SK-N-SH (cell line): Measurements from ENCODE around the gene LY6G5C. TPM values are rescaled to one million over a fixed set of nuclear protein-coding genes. Genes with fewer than 3 reads are reported as not detected.

Experiments
- CTCF ChIA-PET: fragments of 300-600, 350-600 bp; formaldehyde crosslinking; extraction: SDS; loops from one replicate; lab custom pipeline; 2021; lab: Yijun Ruan, JAX
- POLR2A ChIA-PET: fragments of 350-600 bp; sonication (Branson Sonifier 250); formaldehyde crosslinking; extraction: SDS; loops from one replicate; lab custom pipeline; 2020; ENCODE audit warnings: antibody characterized with exemption, inconsistent platforms; lab: Yijun Ruan, JAX
- DNase-seq: peaks from one replicate; pipeline ENCODE4 v3.0.0; 2012
- H2AFZ ChIP-seq: fragments of 200-600 bp; sonication (generic); 2 replicates; pipeline ENCODE4 v1.8.1; 2016; ENCODE audit warnings: antibody characterized with exemption, mild to moderate bottlenecking, low read depth
- H3F3A ChIP-seq: fragments of 200-600 bp; sonication (generic); replicated peaks from 2 replicates; pipeline ENCODE3; 2016; ENCODE audit warnings: antibody characterized with exemption, mild to moderate bottlenecking; ENCODE audit not compliant: insufficient read depth
- H3K27ac ChIP-seq, 2 experiments: fragments of 200-500 bp in 1 of 2; fragments of 200-600 bp in 1 of 2; sonication (Bioruptor generic) in 1 of 2; sonication (generic), shearing (Covaris generic) in 1 of 2; 2 replicates each; pipeline versions ENCODE4 v1.5.1 to v1.6.1; 2014 to 2016; ENCODE audit warnings: low read depth in 2 of 2, inconsistent platforms in 1 of 2, low read length in 1 of 2, mild to moderate bottlenecking in 1 of 2, mixed read lengths in 1 of 2
- H3K27me3 ChIP-seq: fragments of 200-600 bp; sonication (generic), shearing (Covaris generic); 2 replicates; pipeline ENCODE4 v1.6.1; 2016; ENCODE audit warnings: mixed run types; ENCODE audit not compliant: insufficient read depth
- H3K36me3 ChIP-seq, 2 experiments: fragments of 200-500 bp in 1 of 2; fragments of 200-600 bp in 1 of 2; sonication (Bioruptor generic) in 1 of 2; sonication (generic) in 1 of 2; replicated peaks in 1 of 2; 2 replicates each; pipeline versions ENCODE3 to v1.5.1; 2014 to 2016; ENCODE audit warnings: low read length in 1 of 2, mild to moderate bottlenecking in 1 of 2; ENCODE audit not compliant: insufficient read depth in 2 of 2, control insufficient read depth in 1 of 2
- H3K4me1 ChIP-seq, 2 experiments: fragments of 200-500 bp in 1 of 2; fragments of 200-600 bp in 1 of 2; sonication (Bioruptor generic) in 1 of 2; sonication (generic), shearing (Covaris generic) in 1 of 2; 2 replicates each; pipeline versions ENCODE4 v1.5.1 to v1.6.1; 2014 to 2016; ENCODE audit warnings: low read depth in 1 of 2, low read length in 1 of 2, mixed run types in 1 of 2; ENCODE audit not compliant: insufficient read depth in 2 of 2, control insufficient read depth in 1 of 2
- H3K4me2 ChIP-seq: fragments of 200-600 bp; sonication (generic), shearing (Covaris generic); 2 replicates; pipeline ENCODE4 v1.6.1; 2017; ENCODE audit warnings: mixed run types
- H3K4me3 ChIP-seq, 2 experiments: fragments of 200-500 bp in 1 of 2; fragments of 200-600 bp in 1 of 2; sonication (Bioruptor generic) in 1 of 2; sonication (generic), shearing (Covaris generic) in 1 of 2; 2 replicates each; pipeline versions ENCODE4 v1.5.1 to v1.8.1; 2014 to 2016; ENCODE audit warnings: low read depth in 2 of 2, inconsistent platforms in 1 of 2, low read length in 1 of 2, mild to moderate bottlenecking in 1 of 2, mixed read lengths in 1 of 2, moderate library complexity in 1 of 2
- H3K79me2 ChIP-seq: fragments of 200-600 bp; sonication (generic); 2 replicates; pipeline ENCODE4 v1.8.1; 2017; ENCODE audit warnings: mild to moderate bottlenecking; ENCODE audit not compliant: insufficient read depth
- H3K9ac ChIP-seq: fragments of 200-600 bp; sonication (generic); 2 replicates; pipeline ENCODE4 v1.6.1; 2017; ENCODE audit warnings: mixed run types
- H3K9me2 ChIP-seq: fragments of 200-600 bp; sonication (generic); 2 replicates; pipeline ENCODE4 v1.6.1; 2017; ENCODE audit warnings: mixed run types
- H3K9me3 ChIP-seq: fragments of 200-600 bp; sonication (generic); 2 replicates; pipeline ENCODE4 v1.6.1; 2017; ENCODE audit warnings: mixed run types, mild to moderate bottlenecking, moderate library complexity
- H4K20me1 ChIP-seq: fragments of 200-600 bp; sonication (generic); 2 replicates; pipeline ENCODE4 v1.6.1; 2017; ENCODE audit warnings: mild to moderate bottlenecking, mixed run types; ENCODE audit not compliant: insufficient read depth
- CHD2 ChIP-seq: fragments of 150-350 bp; IDR thresholded peaks from 2 replicates; pipeline ENCODE4 v1.6.1; 2018; ENCODE audit warnings: low read length; ENCODE audit not compliant: partially characterized antibody
- CTCF ChIP-seq: fragments of 200-600 bp; sonication (generic); IDR thresholded peaks from 2 replicates; pipeline ENCODE4 v1.6.1; 2017; ENCODE audit warnings: antibody characterized with exemption, mild to moderate bottlenecking, moderate library complexity
- EP300 ChIP-seq, 2 experiments: IDR thresholded peaks; 2 replicates each; pipeline versions ENCODE4 v1.4.0 to v1.6.1; 2012; ENCODE audit warnings: borderline replicate concordance in 1 of 2, low read depth in 1 of 2, low read length in 1 of 2
- EZH2phosphoT487 ChIP-seq: fragments of 200-600 bp; sonication (generic); IDR thresholded peaks from 2 replicates; pipeline ENCODE4 v1.6.1; 2017; ENCODE audit warnings: low read depth, mixed run types, mild to moderate bottlenecking, antibody characterized with exemption, moderate library complexity, borderline replicate concordance
- FOXM1 ChIP-seq: IDR thresholded peaks from 2 replicates; pipeline ENCODE4 v1.4.0; 2012; ENCODE audit warnings: low read depth, mild to moderate bottlenecking
- GABPA ChIP-seq: IDR thresholded peaks from 2 replicates; pipeline ENCODE4 v1.4.0; 2012; ENCODE audit warnings: low read depth, mild to moderate bottlenecking
- JUND ChIP-seq: IDR thresholded peaks from 2 replicates; pipeline ENCODE4 v1.4.0; 2012
- MAX ChIP-seq: IDR thresholded peaks from 2 replicates; pipeline ENCODE4 v1.4.0; 2012; ENCODE audit warnings: low read depth
- MXI1 ChIP-seq: IDR thresholded peaks from 2 replicates; pipeline ENCODE4 v1.6.1; 2012; ENCODE audit warnings: mild to moderate bottlenecking, low read depth, low read length, improper control_type of control experiment
- NFIC ChIP-seq: IDR thresholded peaks from 2 replicates; pipeline ENCODE4 v1.4.0; 2012; ENCODE audit warnings: borderline replicate concordance
- POLR2AphosphoS5 ChIP-seq: IDR thresholded peaks from 2 replicates; pipeline ENCODE4 v1.6.1; 2012; ENCODE audit warnings: low read depth, low read length
- RAD21 ChIP-seq: IDR thresholded peaks from 2 replicates; pipeline ENCODE4 v1.6.1; 2012; ENCODE audit warnings: mild to moderate bottlenecking, low read length
- RCOR1 ChIP-seq: fragments of 150-350 bp; IDR thresholded peaks from 2 replicates; pipeline ENCODE4 v1.6.1; 2017; ENCODE audit warnings: antibody characterized with exemption, low read length
- REST ChIP-seq: IDR thresholded peaks from 2 replicates; pipeline ENCODE4 v1.6.1; 2012; ENCODE audit warnings: mild to moderate bottlenecking, low read depth, low read length, moderate library complexity
- RXRA ChIP-seq: IDR thresholded peaks from 2 replicates; pipeline ENCODE4 v1.4.0; 2012; ENCODE audit warnings: low read depth, mild to moderate bottlenecking, borderline replicate concordance
- SIN3A ChIP-seq: IDR thresholded peaks from 2 replicates; pipeline ENCODE4 v1.6.1; 2012; ENCODE audit warnings: low read depth, mild to moderate bottlenecking, low read length, moderate library complexity, borderline replicate concordance
- SMC3 ChIP-seq: IDR thresholded peaks from 2 replicates; pipeline ENCODE4 v1.6.1; 2012; ENCODE audit warnings: low read depth, low read length, improper control_type of control experiment
- TAF1 ChIP-seq: IDR thresholded peaks from 2 replicates; pipeline ENCODE4 v1.6.1; 2012; ENCODE audit warnings: low read depth, mild to moderate bottlenecking, low read length, moderate library complexity, borderline replicate concordance
- TEAD4 ChIP-seq: IDR thresholded peaks from 2 replicates; pipeline ENCODE4 v1.4.0; 2012; ENCODE audit warnings: mild to moderate bottlenecking, borderline replicate concordance; ENCODE audit not compliant: insufficient read depth
- YY1 ChIP-seq: IDR thresholded peaks from 2 replicates; pipeline ENCODE4 v1.4.0; 2012; ENCODE audit warnings: low read depth, mild to moderate bottlenecking
- WGBS: methylation state at CpG from one replicate; pipeline ENCODE4 v1.1.6; 2017; ENCODE audit warnings: low lambda C conversion rate; 5-methylcytosine and 5-hydroxymethylcytosine counted together
- polyA plus RNA-seq, 3 experiments: library from polyadenylated mRNA; depleted of rRNA; stranded (reverse); fragments of >200 nt; gene quantifications; 2 replicates each; pipeline ENCODE4 v1.2.3, GENCODE V29; 2012
- TF ChIP-seq, protein P1 (sequence below): IDR thresholded peaks from 2 replicates; pipeline ENCODE4 v1.4.0; 2012; ENCODE audit warnings: low read depth, borderline replicate concordance
- TF ChIP-seq, protein P2 (sequence below): fragments of 150-350 bp; IDR thresholded peaks from 2 replicates; pipeline ENCODE4 v1.6.1; 2017; ENCODE audit warnings: antibody characterized with exemption, low read length, low read depth, borderline replicate concordance

Gene LY6G5C
- polyA plus RNA-seq, 1 of the 3 experiments (the other 2 are of a cell fraction), result 1.1 TPM

DNA sequence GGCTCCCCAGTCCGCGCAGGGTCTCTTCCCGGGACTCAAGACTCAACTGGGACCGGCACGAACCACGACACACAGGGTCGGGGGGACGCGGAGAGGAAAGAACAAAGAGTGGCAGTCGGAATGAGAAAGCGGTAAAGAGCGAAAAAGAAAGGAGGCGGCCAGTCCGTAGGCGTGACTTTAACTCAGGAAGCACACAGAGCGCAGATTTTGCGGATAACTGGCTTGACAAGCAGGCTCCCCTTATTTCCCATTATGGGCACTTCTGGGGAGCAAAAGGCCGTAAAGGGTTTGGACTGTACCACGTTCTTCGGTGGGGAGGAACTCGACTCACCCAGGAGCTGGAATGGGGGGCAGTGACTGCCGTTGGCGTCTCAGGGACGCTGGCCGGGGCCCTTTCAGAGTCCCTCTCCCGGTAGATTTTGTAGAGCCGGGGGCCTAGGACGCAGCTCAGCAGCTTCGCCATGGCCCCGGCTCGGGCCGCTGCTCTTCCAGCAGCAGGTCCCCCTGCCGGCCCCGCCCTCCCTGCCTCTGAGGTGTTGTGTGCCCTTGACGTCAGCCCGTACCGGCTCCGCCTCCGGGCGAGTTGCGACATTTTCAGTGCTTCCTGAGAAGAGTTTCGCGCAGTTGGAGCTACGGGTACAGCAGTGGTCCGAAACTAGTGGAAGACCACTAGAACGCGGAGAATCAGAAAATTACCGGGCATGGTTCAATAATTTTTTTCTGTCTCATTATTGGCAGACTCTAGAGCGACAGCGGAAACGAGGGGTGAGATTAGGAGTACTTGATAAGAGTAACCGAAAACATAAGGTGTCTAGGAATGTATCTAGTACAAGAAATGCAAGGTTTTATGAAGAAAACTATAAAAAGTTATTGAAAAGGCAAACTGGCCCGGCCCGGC is 22.2 kb upstream of the LY6G5C start, which contains the start of gene ABHD16A:
TSS of gene ABHD16A (minus strand) at position 506 of the 898 bp plus-strand sequence. CDS start at position 463, 43 bp downstream.
- no peaks in the 10 kb centered on the region for H3K9me2 ChIP-seq
- H3K9ac ChIP-seq, result peak within 1 kb of the TSS; percentile 95
- no peaks in the 10 kb centered on the region for H4K20me1 ChIP-seq
- CTCF ChIA-PET, result interaction anchor here (0.8 to 1.7 kb wide), 6 partner anchors 8 to 126 kb away, joined by 3 to 5 read pairs (median 4); no protein-coding TSS in a partner anchor
- peak within 1 kb of the TSS; percentile 81 to 98 for H3K4me3 ChIP-seq
- H3K36me3 ChIP-seq, result peaks cover 0 to 13% of the 10 kb centered on the region in 2 experiments
- peak within 1 kb of the TSS; percentile 97 for H3K4me2 ChIP-seq
- no peaks in the 10 kb centered on the region for H3K27me3 ChIP-seq
- WGBS, result 2% methylated on average over 43 of the region's 54 CpGs
- POLR2A ChIA-PET, result interaction anchor here (0.9 to 1.8 kb wide), 9 partner anchors 8 to 1085 kb away, joined by 3 to 7 read pairs (median 4); partner anchors contain the start of genes C6orf47, CLIC1, DDX39B and HSPA1B
- peak within 1 kb of the TSS; percentile 96 for H2AFZ ChIP-seq
- peaks cover 36% of the 10 kb centered on the region for H3K79me2 ChIP-seq
- peak; percentile 97 for DNase-seq
- peak within 1 kb of the TSS; percentile 87 to 89 for H3K27ac ChIP-seq
- peaks cover 0 to 15% of the 10 kb centered on the region in 2 experiments; a peak in 2 of 4 replicates for H3K4me1 ChIP-seq
- no peaks in the 10 kb centered on the region for H3K9me3 ChIP-seq
- peaks cover 12% of the 10 kb centered on the region for H3F3A ChIP-seq
- TF ChIP-seq MXI1, result peak; percentile 100
- 0 out of 2 replicates have a peak, but pooled peaks have one; percentile 51 for TF ChIP-seq MAX
- TF ChIP-seq NFIC, result no peak
- TF ChIP-seq SIN3A, result peak; percentile 67; the same call in 1 of the 2 replicates
- peak in 1 of 2 experiments; percentile 28; a peak in 2 of 4 replicates for TF ChIP-seq EP300 (IDR thresholded peaks at IDR 0.05; ENCODE audit: borderline replicate concordance in 1 of 2, low read depth in 1 of 2, low read length in 1 of 2)
- no peak for TF ChIP-seq TEAD4
- no peak for TF ChIP-seq RXRA
- no peak for TF ChIP-seq EZH2phosphoT487
- peak; percentile 76 for TF ChIP-seq CHD2
- TF ChIP-seq, protein P1, sequence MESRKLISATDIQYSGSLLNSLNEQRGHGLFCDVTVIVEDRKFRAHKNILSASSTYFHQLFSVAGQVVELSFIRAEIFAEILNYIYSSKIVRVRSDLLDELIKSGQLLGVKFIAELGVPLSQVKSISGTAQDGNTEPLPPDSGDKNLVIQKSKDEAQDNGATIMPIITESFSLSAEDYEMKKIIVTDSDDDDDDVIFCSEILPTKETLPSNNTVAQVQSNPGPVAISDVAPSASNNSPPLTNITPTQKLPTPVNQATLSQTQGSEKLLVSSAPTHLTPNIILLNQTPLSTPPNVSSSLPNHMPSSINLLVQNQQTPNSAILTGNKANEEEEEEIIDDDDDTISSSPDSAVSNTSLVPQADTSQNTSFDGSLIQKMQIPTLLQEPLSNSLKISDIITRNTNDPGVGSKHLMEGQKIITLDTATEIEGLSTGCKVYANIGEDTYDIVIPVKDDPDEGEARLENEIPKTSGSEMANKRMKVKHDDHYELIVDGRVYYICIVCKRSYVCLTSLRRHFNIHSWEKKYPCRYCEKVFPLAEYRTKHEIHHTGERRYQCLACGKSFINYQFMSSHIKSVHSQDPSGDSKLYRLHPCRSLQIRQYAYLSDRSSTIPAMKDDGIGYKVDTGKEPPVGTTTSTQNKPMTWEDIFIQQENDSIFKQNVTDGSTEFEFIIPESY, result 0 out of 2 replicates have a peak, but pooled peaks have one; percentile 41
- TF ChIP-seq JUND, result no peak
- TF ChIP-seq POLR2AphosphoS5, result peak; percentile 83
- TF ChIP-seq CTCF, result no peak
- TF ChIP-seq, protein P2, sequence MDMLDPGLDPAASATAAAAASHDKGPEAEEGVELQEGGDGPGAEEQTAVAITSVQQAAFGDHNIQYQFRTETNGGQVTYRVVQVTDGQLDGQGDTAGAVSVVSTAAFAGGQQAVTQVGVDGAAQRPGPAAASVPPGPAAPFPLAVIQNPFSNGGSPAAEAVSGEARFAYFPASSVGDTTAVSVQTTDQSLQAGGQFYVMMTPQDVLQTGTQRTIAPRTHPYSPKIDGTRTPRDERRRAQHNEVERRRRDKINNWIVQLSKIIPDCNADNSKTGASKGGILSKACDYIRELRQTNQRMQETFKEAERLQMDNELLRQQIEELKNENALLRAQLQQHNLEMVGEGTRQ, result no peak
- peak; percentile 71 for TF ChIP-seq TAF1
- peak; percentile 58; the same call in 1 of the 2 replicates for TF ChIP-seq RCOR1
- no peak for TF ChIP-seq FOXM1
- TF ChIP-seq REST, result peak; percentile 57; the same call in 1 of the 2 replicates
- peak; percentile 48; the same call in 1 of the 2 replicates for TF ChIP-seq GABPA
- TF ChIP-seq SMC3, result no peak
- no peak for TF ChIP-seq RAD21
- no peak for TF ChIP-seq YY1
